HTR-8/SVneo (cell line): ENCODE results near the gene BRDT.

Source experiments
- DNase-seq: peaks from one replicate; pipeline ENCODE4 v3.0.0; 2011; ENCODE audit warnings: low spot score, mixed read lengths; ENCODE audit not compliant: insufficient read length
- FAIRE-seq: peaks from 2 replicates; lab custom pipeline; 2011; peaks lifted over from hg19 to GRCh38; lab: Jason Lieb, UNC

Gene BRDT

GRCh38 chr1:91949356-91949699, at the start of gene BRDT:
TSS of gene BRDT (plus strand) at chr1:91949401. CDS start at chr1:91962755, 13,354 bp downstream.
- no peak for DNase-seq
- FAIRE-seq = no peak

GRCh38 chr1:91900562-91900961, 48.6 kb upstream of the BRDT start:
- DNase-seq (peak; percentile 78), FAIRE-seq (peak; percentile 38)

- DNase-seq (no peak), FAIRE-seq (no peak)
Measured at GRCh38 chr1:91901231-91901630, 48.0 kb upstream of the BRDT start.

- FAIRE-seq (no peak), DNase-seq (no peak)
Measured at GRCh38 chr1:91912266-91912665, 36.9 kb upstream of the BRDT start.

- DNase-seq (no peak), FAIRE-seq (no peak)
Measured at GRCh38 chr1:91913018-91913417, 36.2 kb upstream of the BRDT start.

GRCh38 chr1:91916046-91916445, 33.2 kb upstream of the BRDT start:
- no peak for FAIRE-seq
- no peak for DNase-seq

GRCh38 chr1:91916811-91917460, 32.3 kb upstream of the BRDT start:
- FAIRE-seq (no peak), DNase-seq (no peak)

GRCh38 chr1:91919962-91920361, 29.2 kb upstream of the BRDT start:
- DNase-seq (no peak), FAIRE-seq (no peak)

- FAIRE-seq (no peak), DNase-seq (peak; percentile 14)
Measured at GRCh38 chr1:91924146-91924545, 25.1 kb upstream of the BRDT start.

GRCh38 chr1:91925644-91926435, 23.4 kb upstream of the BRDT start:
- no peak for FAIRE-seq
- no peak for DNase-seq

GRCh38 chr1:91928026-91928425, 21.2 kb upstream of the BRDT start:
- FAIRE-seq (no peak), DNase-seq (no peak)

GRCh38 chr1:91929250-91929649, 20.0 kb upstream of the BRDT start:
- peak; percentile 36 for FAIRE-seq

GRCh38 chr1:91937613-91938012, 11.6 kb upstream of the BRDT start:
- FAIRE-seq = no peak
- no peak for DNase-seq

More at GRCh38 chr1:91929250-91929649, 20.0 kb upstream of the BRDT start:
- peak; percentile 14 for DNase-seq

- DNase-seq (no peak), FAIRE-seq (no peak)
Measured at GRCh38 chr1:91940496-91940895, 8.7 kb upstream of the BRDT start.

GRCh38 chr1:91944087-91944486, 5.1 kb upstream of the BRDT start:
- no peak for FAIRE-seq

GRCh38 chr1:91948097-91948496, 1.1 kb upstream of the BRDT start:
- FAIRE-seq (no peak), DNase-seq (no peak)

More at GRCh38 chr1:91944087-91944486, 5.1 kb upstream of the BRDT start:
- DNase-seq = no peak

- DNase-seq = no peak
- no peak for FAIRE-seq
Measured at GRCh38 chr1:91948501-91949355, 473 bp upstream of the BRDT start.

- FAIRE-seq (no peak), DNase-seq (no peak)
Measured at GRCh38 chr1:91952187-91952586, 3.0 kb downstream of the BRDT start.

- FAIRE-seq = no peak
- no peak for DNase-seq
Measured at GRCh38 chr1:91958926-91959325, 9.7 kb downstream of the BRDT start.

GRCh38 chr1:91968334-91968733, 19.1 kb downstream of the BRDT start:
- no peak for DNase-seq
- no peak for FAIRE-seq

GRCh38 chr1:91979383-91979782, 30.2 kb downstream of the BRDT start:
- DNase-seq (no peak), FAIRE-seq (no peak)
